Endothelial cell of umbilical vein (primary cell): ENCODE results near the gene GALNT17.

Experiments used
- EZH2 ChIP-seq: IDR thresholded peaks from 2 replicates; pipeline ENCODE4 v1.6.1; 2012; ENCODE audit warnings: borderline replicate concordance, low read depth, mild to moderate bottlenecking, moderate library complexity, low read length, inconsistent platforms; ENCODE audit not compliant: severe bottlenecking
- MYC ChIP-seq: IDR thresholded peaks from one replicate; pipeline ENCODE4 v1.6.1; 2011; ENCODE audit warnings: mild to moderate bottlenecking, low read depth, low read length
- POLR2AphosphoS5 ChIP-seq: IDR thresholded peaks from 2 replicates; pipeline ENCODE4 v1.6.1; 2012; ENCODE audit warnings: low read depth, mild to moderate bottlenecking, control low read depth, low read length, moderate library complexity; ENCODE audit not compliant: insufficient read depth
- TF ChIP-seq, protein P1 (sequence below): IDR thresholded peaks from 2 replicates; pipeline ENCODE4 v1.6.1; 2011; ENCODE audit not compliant: insufficient read depth, insufficient read length
- TF ChIP-seq, protein P2 (sequence below), 2 donors: IDR thresholded peaks; 1 replicate in 1 of 2; 2 replicates in 1 of 2; pipeline ENCODE4 v1.5.1; 2011; ENCODE audit warnings: low read length in 2 of 2, mild to moderate bottlenecking in 2 of 2, moderate library complexity in 2 of 2, control low read depth in 1 of 2, inconsistent platforms in 1 of 2, low read depth in 1 of 2; ENCODE audit not compliant: insufficient read depth in 1 of 2; ENCODE audit errors: extremely low read depth in 1 of 2

DNA sequence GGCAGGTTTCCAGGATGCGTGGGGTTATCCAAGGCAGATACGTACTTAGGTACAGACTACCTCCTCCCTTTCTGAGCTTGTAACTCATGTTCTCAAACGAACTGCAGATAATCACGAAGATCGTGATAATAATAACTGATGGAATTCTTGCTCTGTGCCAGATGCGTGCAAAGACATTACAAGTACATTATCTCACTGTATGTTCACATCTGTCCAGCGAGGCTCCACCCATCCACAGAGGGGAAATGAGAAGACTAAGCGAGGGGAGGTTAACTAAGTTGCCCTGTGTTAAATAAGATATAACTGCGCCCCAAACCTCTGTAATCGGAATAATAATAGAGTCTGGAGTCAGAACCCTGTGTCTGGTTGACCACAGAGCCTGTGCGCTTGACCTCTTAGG, 1.9 kb downstream of the GALNT17 start:
- TF ChIP-seq, protein P1, sequence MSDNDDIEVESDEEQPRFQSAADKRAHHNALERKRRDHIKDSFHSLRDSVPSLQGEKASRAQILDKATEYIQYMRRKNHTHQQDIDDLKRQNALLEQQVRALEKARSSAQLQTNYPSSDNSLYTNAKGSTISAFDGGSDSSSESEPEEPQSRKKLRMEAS: no peak
- TF ChIP-seq MYC: no peak
- TF ChIP-seq, protein P2, sequence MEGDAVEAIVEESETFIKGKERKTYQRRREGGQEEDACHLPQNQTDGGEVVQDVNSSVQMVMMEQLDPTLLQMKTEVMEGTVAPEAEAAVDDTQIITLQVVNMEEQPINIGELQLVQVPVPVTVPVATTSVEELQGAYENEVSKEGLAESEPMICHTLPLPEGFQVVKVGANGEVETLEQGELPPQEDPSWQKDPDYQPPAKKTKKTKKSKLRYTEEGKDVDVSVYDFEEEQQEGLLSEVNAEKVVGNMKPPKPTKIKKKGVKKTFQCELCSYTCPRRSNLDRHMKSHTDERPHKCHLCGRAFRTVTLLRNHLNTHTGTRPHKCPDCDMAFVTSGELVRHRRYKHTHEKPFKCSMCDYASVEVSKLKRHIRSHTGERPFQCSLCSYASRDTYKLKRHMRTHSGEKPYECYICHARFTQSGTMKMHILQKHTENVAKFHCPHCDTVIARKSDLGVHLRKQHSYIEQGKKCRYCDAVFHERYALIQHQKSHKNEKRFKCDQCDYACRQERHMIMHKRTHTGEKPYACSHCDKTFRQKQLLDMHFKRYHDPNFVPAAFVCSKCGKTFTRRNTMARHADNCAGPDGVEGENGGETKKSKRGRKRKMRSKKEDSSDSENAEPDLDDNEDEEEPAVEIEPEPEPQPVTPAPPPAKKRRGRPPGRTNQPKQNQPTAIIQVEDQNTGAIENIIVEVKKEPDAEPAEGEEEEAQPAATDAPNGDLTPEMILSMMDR (IDR thresholded peaks at IDR 0.05; ENCODE audit: extremely low read depth in 1 of 2, insufficient read depth in 1 of 2, low read depth in 1 of 2, low read length in 2 of 2): no peak
- no peak for TF ChIP-seq POLR2AphosphoS5
- TF ChIP-seq EZH2: no peak
